HUES64 (cell line): ENCODE measurements around the gene ATP1A4.
"Not testable (repeated sequence)": the region's sequence is repeated elsewhere in the genome, so short reads cannot be mapped to it uniquely, and the experiment has no call there.

ENCODE experiments used
- H3K27ac ChIP-seq: 2 replicates; pipeline ENCODE4 v1.7.0; 2013; ENCODE audit warnings: low read depth, low read length, inconsistent platforms
- H3K27me3 ChIP-seq: 2 replicates; pipeline ENCODE4 v1.6.1; 2013; ENCODE audit warnings: mild to moderate bottlenecking, low read length; ENCODE audit not compliant: insufficient read depth
- H3K36me3 ChIP-seq: 2 replicates; pipeline ENCODE4 v1.6.1; 2013; ENCODE audit warnings: mild to moderate bottlenecking, low read length; ENCODE audit not compliant: insufficient read depth
- H3K4me1 ChIP-seq: 2 replicates; pipeline ENCODE4 v1.6.1; 2013; ENCODE audit warnings: mild to moderate bottlenecking, low read length, moderate library complexity; ENCODE audit not compliant: insufficient read depth
- H3K4me3 ChIP-seq: 2 replicates; pipeline ENCODE4 v1.5.1; 2013; ENCODE audit warnings: mild to moderate bottlenecking, low read length, moderate library complexity
- H3K9ac ChIP-seq: 2 replicates; pipeline ENCODE4 v1.6.1; 2013; ENCODE audit warnings: mild to moderate bottlenecking, low read depth, low read length
- H3K9me3 ChIP-seq: 2 replicates; pipeline ENCODE4 v1.6.1; 2013; ENCODE audit warnings: low read depth, low read length; ENCODE audit not compliant: insufficient read depth
- WGBS: fragments of 150-250, 120-280 bp; methylation state at CpG from one replicate; pipeline ENCODE4 v1.1.7; 2013; ENCODE audit warnings: missing lambda C conversion rate; 5-methylcytosine and 5-hydroxymethylcytosine counted together

ATP1A4 gene

DNA sequence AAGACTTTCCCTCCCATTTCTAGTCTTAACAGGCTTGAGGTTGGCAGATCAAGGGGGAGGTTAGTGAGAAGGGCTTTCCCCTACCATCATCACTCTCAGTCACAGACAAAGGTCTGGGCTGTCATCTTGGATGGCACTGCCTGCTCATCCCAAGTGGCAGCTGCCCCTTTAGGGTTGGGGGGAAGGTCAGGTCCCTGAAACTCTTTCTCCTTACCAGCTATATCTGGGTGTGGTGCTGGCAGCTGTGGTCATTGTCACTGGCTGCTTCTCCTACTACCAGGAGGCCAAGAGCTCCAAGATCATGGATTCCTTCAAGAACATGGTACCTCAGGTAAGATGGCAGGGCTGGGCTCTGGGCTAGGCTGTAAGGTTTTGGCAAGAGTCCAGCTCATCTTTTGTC, 27.7 kb upstream of the ATP1A4 start:
- peaks cover 6% of the 10 kb centered on the region; the same call in 1 of the 2 replicates for H3K4me1 ChIP-seq
- H3K9me3 ChIP-seq = no peaks in the 10 kb centered on the region
- no peaks in the 10 kb centered on the region for H3K27me3 ChIP-seq
- H3K4me3 ChIP-seq = no peak overlapping the region
- H3K27ac ChIP-seq = no peak overlapping the region
- H3K36me3 ChIP-seq = peaks cover 63% of the 10 kb centered on the region
- no peak overlapping the region for H3K9ac ChIP-seq

DNA sequence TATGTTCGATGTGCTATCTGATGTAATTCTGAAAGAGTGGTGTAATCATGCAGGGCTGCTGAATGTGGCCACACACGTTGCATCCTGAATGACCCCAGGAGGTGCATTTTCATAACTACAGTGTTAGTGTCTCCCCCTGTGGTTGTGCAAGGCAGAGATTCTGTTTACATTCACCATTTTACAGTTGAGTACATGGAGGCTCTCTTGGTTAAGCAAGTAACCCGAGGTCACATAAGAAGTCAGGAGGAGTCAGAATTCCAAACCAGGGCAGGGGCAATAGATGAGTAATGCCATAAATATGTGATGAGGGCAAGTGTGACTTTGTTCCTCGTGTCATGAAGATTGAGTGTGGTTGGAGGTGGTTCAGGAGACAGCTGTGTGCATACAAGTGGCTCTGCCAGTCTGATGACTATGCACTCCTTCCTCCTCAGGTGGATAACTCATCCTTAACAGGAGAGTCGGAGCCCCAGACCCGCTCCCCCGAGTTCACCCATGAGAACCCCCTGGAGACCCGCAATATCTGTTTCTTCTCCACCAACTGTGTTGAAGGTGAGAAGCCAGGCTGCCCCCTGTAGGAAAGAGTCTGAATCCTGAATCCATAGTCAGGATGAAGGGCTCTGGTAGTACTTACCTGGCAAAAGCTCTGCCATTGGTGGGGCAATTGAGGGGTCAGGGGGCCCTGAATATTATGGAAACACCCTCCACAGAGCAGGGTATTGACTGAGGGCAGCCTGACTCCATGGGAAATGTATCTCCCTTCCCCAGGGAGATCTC, 26.5 kb upstream of the ATP1A4 start:
- H3K4me1 ChIP-seq = peaks cover 6% of the 10 kb centered on the region; the same call in 1 of the 2 replicates
- no peak overlapping the region for H3K27ac ChIP-seq
- WGBS = 80% methylated on average over 8 of the region's 8 CpGs
- no peaks in the 10 kb centered on the region for H3K9me3 ChIP-seq
- no peak overlapping the region for H3K9ac ChIP-seq
- H3K36me3 ChIP-seq = peaks cover 75% of the 10 kb centered on the region
- H3K4me3 ChIP-seq = no peak overlapping the region
- no peaks in the 10 kb centered on the region for H3K27me3 ChIP-seq

DNA sequence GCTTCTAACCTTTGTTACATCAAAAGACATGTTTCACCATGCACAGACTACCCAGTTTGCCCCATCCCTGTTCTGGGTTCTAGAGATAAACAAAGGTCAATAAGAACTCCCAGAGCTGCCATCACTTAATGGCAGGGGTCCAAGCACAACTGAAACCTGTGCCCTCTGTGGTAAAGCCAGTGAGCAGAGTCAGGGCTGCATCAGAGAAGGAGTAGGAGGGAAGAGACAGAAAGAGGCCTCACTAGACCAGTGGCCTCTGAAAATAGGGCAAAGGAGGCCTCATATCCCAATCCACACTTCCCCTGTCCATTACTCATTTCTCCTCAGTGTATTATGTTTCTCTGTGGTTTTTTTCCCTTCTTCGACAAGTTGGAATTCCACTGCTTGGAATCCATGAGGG, 25.7 kb upstream of the ATP1A4 start:
- Histone ChIP-seq H3K4me3 (no peak overlapping the region), H3K4me1 (peaks cover 6% of the 10 kb centered on the region; the same call in 1 of the 2 replicates), H3K9me3 (no peaks in the 10 kb centered on the region), H3K27me3 (no peaks in the 10 kb centered on the region), H3K36me3 (peaks cover 83% of the 10 kb centered on the region), H3K27ac (no peak overlapping the region), H3K9ac (no peak overlapping the region)
- WGBS = 96% methylated on average over 1 of the region's 1 CpG

DNA sequence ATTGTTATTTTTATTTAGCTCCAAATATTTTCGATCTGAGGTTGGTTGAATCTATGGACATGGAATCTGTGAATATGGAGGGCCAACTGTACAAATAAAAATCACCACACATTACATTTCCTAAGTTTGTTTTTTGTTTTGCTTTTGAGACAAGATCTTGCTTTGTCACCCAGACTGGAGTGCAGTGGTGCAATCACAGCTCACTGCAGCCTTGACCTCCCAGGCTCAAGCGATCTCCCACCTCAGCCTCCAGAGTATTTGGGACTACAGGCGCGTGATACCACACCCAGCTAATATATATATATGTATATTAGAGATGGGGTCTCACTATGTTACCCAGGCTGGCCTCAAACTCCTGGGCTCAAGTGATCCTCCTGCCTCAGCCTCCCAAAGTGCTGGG, 25.1 kb upstream of the ATP1A4 start:
- peaks cover 83% of the 10 kb centered on the region for H3K36me3 ChIP-seq
- H3K27me3 ChIP-seq, H3K9me3 ChIP-seq, H3K4me3 ChIP-seq, H3K27ac ChIP-seq, H3K9ac ChIP-seq, H3K4me1 ChIP-seq: not testable (repeated sequence)
- WGBS = 81% methylated on average over 1 of the region's 4 CpGs

DNA sequence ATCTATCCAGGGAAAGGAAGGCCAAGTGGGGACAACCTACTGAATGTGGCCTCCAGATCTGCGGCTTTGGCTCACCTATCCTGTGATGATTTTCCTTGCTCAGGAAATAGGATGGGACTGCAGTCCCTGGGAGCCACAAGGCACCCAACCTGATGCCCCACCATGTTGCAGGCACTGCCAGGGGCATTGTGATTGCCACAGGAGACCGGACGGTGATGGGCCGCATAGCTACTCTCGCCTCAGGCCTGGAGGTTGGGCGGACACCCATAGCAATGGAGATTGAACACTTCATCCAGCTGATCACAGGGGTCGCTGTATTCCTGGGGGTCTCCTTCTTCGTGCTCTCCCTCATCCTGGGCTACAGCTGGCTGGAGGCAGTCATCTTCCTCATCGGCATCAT, 24.0 kb upstream of the ATP1A4 start:
- Histone ChIP-seq H3K9me3 (no peaks in the 10 kb centered on the region), H3K27ac (no peak overlapping the region), H3K9ac (no peak overlapping the region), H3K4me1 (peaks cover 6% of the 10 kb centered on the region; the same call in 1 of the 2 replicates), H3K4me3 (no peak overlapping the region), H3K36me3 (peaks cover 81% of the 10 kb centered on the region), H3K27me3 (no peaks in the 10 kb centered on the region)
- WGBS = 96% methylated on average over 9 of the region's 9 CpGs

DNA sequence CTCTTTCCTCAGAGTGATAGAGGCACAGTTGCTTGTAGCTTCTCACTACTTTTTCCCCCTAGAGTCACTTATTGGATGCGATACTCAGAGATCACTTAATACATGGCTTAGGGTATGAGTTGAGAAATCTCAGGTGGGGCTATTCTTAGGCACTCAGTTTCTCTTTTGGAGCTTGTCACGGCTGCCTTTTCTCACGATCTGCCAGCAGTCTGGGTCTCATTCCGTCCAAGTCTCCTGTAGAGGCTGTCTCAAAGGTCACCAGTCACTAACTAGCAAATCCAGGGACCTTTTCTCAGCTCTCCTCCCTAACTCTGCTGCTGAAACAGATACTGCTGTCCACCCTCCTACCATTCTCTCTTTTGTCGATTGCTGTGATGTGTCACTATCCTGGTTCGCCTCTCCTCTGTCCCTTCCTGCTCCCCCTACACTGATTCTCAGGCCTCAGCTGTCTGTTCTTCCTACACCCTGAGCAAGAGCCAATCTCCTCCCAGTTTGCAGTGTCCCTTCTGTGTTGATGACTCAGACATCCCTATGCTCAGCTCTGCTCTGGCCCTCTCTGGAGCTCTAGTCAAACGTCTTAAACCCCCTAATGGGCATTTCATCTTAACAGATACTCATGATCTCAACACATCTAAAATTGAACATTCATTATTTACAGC, 23.4 kb upstream of the ATP1A4 start:
- H3K27me3 ChIP-seq = no peaks in the 10 kb centered on the region
- 84% methylated on average over 7 of the region's 7 CpGs for WGBS

DNA sequence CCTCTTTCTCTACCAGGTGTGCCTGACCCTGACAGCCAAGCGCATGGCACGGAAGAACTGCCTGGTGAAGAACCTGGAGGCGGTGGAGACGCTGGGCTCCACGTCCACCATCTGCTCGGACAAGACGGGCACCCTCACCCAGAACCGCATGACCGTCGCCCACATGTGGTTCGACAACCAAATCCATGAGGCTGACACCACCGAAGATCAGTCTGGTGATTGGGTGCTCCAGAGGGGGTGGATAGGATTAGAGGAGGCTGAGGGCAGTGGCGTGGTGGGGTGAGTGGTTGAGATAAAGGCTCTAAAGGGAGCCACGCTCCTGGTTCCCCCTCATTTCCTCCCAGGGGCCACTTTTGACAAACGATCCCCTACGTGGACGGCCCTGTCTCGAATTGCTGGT, 22.8 kb upstream of the ATP1A4 start:
- WGBS = 92% methylated on average over 18 of the region's 18 CpGs
- Histone ChIP-seq H3K4me1 (peaks cover 6% of the 10 kb centered on the region; the same call in 1 of the 2 replicates), H3K27me3 (no peaks in the 10 kb centered on the region), H3K9me3 (no peaks in the 10 kb centered on the region), H3K9ac (no peak overlapping the region), H3K4me3 (no peak overlapping the region), H3K36me3 (peaks cover 83% of the 10 kb centered on the region), H3K27ac (no peak overlapping the region)

More for the DNA sequence above, 23.4 kb upstream of the ATP1A4 start:
- Histone ChIP-seq H3K9me3 (no peaks in the 10 kb centered on the region), H3K4me1 (peaks cover 6% of the 10 kb centered on the region; the same call in 1 of the 2 replicates), H3K4me3 (no peak overlapping the region), H3K36me3 (peaks cover 79% of the 10 kb centered on the region), H3K27ac (no peak overlapping the region), H3K9ac (no peak overlapping the region)

DNA sequence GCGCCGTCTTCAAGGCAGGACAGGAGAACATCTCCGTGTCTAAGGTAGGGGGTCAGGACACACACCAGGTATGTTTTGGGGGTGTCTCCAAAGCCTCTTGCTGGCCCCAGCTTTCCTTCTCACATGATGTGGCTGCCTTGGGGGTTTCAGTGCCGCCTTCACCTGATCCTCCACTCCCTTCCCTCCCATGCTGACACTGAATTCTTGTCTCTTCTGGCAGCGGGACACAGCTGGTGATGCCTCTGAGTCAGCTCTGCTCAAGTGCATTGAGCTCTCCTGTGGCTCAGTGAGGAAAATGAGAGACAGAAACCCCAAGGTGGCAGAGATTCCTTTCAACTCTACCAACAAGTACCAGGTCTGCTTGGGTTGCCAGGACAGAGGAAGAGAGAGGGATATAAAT, 22.4 kb upstream of the ATP1A4 start:
- Histone ChIP-seq H3K9me3 (no peaks in the 10 kb centered on the region), H3K36me3 (peaks cover 84% of the 10 kb centered on the region), H3K27ac (no peak overlapping the region), H3K4me1 (peaks cover 6% of the 10 kb centered on the region; the same call in 1 of the 2 replicates), H3K4me3 (no peak overlapping the region), H3K9ac (no peak overlapping the region), H3K27me3 (no peaks in the 10 kb centered on the region)
- 94% methylated on average over 5 of the region's 5 CpGs for WGBS

DNA sequence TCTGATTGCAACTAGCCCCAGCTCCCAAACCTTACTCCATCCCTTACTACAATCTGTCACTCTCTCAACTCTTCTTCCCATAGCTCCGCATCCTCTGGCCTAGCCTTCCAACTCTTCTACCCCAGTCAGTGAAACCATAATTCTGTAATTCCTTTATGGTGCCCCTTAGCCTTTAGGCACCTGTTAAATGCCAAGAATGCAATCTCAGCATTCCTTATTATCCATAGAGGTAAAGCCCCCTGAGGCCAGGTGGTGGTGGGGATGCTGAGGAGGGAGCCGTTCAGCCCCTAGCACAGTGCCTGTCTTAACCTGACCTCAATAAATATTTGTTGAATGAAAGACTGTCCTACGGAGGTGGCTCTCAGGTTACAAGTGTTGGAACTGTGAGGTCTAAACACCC, 21.8 kb upstream of the ATP1A4 start:
- WGBS = 92% methylated on average over 2 of the region's 3 CpGs
- no peaks in the 10 kb centered on the region for H3K9me3 ChIP-seq
- no peak overlapping the region for H3K9ac ChIP-seq
- H3K27ac ChIP-seq = no peak overlapping the region
- peaks cover 81% of the 10 kb centered on the region for H3K36me3 ChIP-seq
- peaks cover 4% of the 10 kb centered on the region; the same call in 1 of the 2 replicates for H3K4me1 ChIP-seq
- H3K27me3 ChIP-seq = no peaks in the 10 kb centered on the region
- H3K4me3 ChIP-seq = no peak overlapping the region

DNA sequence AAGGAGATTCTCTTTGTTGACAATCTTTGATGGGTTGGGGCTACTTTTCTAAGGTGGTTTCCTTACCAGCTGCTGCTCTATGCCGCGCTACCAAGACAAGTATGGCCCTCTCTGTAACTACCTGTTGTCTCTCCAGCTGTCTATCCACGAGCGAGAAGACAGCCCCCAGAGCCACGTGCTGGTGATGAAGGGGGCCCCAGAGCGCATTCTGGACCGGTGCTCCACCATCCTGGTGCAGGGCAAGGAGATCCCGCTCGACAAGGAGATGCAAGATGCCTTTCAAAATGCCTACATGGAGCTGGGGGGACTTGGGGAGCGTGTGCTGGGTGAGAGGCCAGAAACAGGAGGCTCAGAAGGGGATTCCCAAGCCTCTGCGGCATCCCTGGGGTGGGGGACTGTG, 21.4 kb upstream of the ATP1A4 start:
- Histone ChIP-seq H3K27ac (no peak overlapping the region), H3K4me3 (no peak overlapping the region)
- 96% methylated on average over 11 of the region's 11 CpGs for WGBS

DNA sequence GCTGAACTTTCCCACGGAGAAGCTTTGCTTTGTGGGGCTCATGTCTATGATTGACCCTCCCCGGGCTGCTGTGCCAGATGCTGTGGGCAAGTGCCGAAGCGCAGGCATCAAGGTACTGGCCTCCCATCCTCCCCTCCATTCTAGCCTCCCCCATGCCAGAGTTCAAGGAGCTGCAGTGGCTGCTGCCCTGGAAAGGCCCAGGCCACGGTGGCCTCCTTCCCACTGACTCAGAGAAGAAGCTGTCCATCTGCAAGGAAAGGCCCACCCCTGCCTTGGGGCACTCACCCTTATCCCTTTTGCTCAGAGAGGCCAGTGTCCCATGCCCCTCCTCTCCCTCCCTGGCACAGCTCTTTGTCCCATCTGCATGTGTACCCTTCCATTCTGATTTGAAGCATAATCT, 20.9 kb upstream of the ATP1A4 start:
- WGBS = 89% methylated on average over 5 of the region's 5 CpGs
- no peaks in the 10 kb centered on the region for H3K27me3 ChIP-seq
- no peak overlapping the region for H3K27ac ChIP-seq
- H3K4me1 ChIP-seq = no peaks in the 10 kb centered on the region
- no peaks in the 10 kb centered on the region for H3K9me3 ChIP-seq
- H3K36me3 ChIP-seq = peaks cover 79% of the 10 kb centered on the region
- H3K4me3 ChIP-seq = no peak overlapping the region
- no peak overlapping the region for H3K9ac ChIP-seq

More for the DNA sequence above, 21.4 kb upstream of the ATP1A4 start:
- Histone ChIP-seq H3K36me3 (peaks cover 81% of the 10 kb centered on the region), H3K4me1 (no peaks in the 10 kb centered on the region), H3K27me3 (no peaks in the 10 kb centered on the region), H3K9ac (no peak overlapping the region), H3K9me3 (no peaks in the 10 kb centered on the region)
